Cardiac fibroblast (primary cell): Measurements from ENCODE around the gene LINC01488.

Experiments used
- DNase-seq, 2 donors: peaks; one replicate each; pipeline versions ENCODE4 v3.0.0 to v3.0.0-alpha.2; 2010; ENCODE audit warnings: low read depth in 2 of 2
- H3K4me3 ChIP-seq, 2 donors: replicated peaks in 1 of 2; 1 replicate in 1 of 2; 2 replicates in 1 of 2; pipeline ENCODE4 v1.5.1; 2011; ENCODE audit warnings: low read depth in 2 of 2, low read length in 2 of 2, mild to moderate bottlenecking in 2 of 2, moderate library complexity in 1 of 2
- CTCF ChIP-seq: IDR thresholded peaks from one replicate; pipeline ENCODE4 v1.5.1; 2011; ENCODE audit warnings: low read depth, mild to moderate bottlenecking, low read length, inconsistent platforms

The LINC01488 gene

GRCh38 chr11:69475141-69475865 is 6.2 kb upstream of the LINC01488 start:
- TF ChIP-seq CTCF: no peak
- no peak for DNase-seq
- H3K4me3 ChIP-seq: no peak overlapping the region

DNA sequence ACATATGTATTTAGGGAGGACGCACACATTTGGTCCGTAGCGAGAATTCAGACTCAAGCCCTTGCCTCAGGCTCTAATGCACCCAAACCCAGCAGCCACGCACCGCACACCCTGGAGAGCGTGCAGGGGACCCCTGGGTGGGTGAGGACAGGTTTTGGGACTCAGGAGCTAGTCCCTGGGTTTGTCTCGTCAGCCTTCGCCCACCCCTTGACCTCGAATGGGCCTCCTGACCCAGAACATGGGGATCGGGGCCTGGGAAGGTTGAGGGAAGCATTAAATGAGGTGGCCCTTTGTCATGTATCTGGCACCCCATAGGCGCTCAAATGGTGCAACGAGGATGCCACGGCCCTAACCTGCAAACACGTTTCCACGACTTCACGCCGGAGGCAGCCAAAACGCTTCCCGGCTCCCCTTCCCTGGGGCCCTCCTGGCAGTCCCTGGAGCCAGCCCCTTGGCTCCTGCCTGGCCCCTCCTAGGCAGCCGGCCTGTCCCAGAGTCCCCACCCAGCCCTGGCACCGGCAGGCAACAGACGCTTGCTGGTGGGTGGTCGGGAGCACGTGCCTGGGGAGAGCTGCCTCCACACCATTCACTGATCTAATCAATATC is 5.5 kb upstream of the LINC01488 start:
- no peak for DNase-seq
- TF ChIP-seq CTCF: no peak
- H3K4me3 ChIP-seq: no peak overlapping the region

DNA sequence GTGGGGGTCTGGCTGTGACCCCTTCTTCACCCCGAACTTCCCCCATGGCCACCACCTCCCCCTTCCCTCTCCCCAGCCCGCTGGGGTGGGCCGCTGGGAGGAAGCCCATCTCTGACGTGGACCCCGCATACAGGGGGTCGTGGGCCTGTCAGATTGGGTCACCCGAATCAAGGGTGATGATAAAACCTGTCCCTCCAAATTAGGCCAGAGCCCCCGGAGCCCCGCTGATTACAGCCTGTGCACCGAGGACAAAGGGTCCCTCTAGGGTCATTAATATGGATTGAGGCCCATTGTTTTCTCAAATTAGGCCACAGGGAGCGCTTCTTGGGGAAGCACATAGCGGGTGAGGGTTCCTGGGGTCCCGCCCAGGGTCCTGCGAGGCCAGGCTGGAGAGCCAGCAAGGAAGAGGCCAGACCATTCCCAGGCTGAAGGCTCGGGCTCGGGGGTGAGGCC is 4.9 kb upstream of the LINC01488 start:
- no peak for TF ChIP-seq CTCF
- no peak overlapping the region for H3K4me3 ChIP-seq
- DNase-seq: no peak

GRCh38 chr11:69477086-69477485 is 4.4 kb upstream of the LINC01488 start:
- DNase-seq: no peak
- no peak overlapping the region for H3K4me3 ChIP-seq
- no peak for TF ChIP-seq CTCF

DNA sequence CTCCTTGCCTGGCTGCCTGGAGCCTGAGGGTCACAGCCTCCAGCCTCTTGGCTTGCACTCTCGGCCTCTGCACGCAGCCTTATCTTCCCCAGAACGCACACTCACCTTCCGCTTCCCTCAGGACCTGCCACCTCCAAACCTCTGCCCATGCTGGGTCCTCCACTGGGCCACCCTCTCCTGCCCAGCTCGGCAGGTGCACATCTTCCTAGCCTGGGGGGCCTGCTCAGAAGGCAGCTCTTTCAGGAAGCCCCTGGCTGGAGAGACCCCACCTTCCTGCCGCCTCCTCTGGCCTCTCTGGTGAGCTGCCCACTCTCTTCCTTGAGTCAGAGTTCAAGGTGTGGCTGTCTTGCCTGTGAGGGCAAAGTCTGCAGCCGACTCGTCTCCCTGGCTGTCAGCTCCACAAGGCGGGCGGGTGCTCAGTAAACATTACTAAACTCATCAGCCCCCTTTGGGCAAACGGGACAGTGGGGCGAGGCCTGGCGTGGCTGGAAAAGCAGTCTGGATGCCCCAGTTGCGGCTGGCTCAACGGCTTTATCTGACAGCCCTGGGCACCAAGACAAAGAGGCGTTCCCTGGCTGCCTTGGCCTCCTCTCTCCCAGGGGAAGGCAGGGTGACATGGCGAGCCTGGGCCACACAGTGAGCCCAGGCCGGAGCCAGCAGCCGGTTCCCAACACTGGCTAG is 1.7 kb upstream of the LINC01488 start:
- no peak for TF ChIP-seq CTCF
- H3K4me3 ChIP-seq: no peak overlapping the region
- DNase-seq: no peak

DNA sequence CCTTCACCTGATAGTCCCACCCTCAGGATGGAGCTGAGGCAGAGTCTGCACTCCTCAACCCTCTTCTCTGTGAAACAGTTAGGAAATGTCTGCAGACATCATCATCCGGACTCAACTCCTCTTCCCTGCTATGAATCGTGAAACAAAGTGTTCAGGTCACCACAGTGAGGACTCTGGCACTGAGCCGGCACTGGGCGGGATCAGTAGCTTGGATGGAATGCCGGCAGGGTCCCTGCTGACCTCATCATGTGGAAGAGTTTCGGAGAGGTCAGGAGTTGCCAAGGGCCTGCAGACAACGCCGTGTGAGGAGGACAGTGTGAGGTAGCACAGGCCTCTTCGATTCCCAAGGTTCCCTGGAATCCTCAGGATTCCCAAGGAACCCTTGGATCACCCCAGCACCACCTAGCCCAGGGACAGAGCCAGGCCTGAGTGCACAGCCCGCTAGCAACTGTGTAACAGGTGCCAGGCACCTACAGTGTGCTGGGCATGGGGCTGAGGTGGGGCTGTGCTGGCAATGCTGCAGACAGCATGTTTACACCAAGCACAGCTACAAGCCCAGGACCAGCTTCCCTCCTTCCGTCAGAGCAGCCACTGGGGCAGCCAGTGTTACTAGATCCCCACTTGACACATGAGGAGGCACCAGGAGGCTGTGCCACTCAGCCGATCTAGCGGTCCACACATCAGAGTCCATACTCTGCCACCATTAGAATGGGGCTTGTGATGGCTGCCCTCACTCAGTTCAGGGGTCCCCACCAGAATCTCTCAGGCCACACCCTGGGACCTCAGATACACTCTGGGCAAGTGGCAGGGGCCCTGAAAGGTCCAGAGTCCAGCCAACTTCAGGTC is 693 bp upstream of the LINC01488 start:
- TF ChIP-seq CTCF: no peak
- DNase-seq: peak; percentile 21 to 45
- H3K4me3 ChIP-seq: no peak overlapping the region
